Ishikawa (cell line): Measurements from ENCODE around the gene FBXO24.
A peak's percentile ranks its signal among the peaks of the same experiment; 100 is the strongest.

Source experiments
- CEBPB ChIP-seq: IDR thresholded peaks from 2 replicates; pipeline ENCODE4 v1.6.1; 2012
- CREB1 ChIP-seq: IDR thresholded peaks from 2 replicates; pipeline ENCODE4 v1.6.1; 2012; ENCODE audit warnings: low read depth
- EGR1 ChIP-seq: IDR thresholded peaks from 2 replicates; pipeline ENCODE4 v1.6.1; 2012
- EP300 ChIP-seq: IDR thresholded peaks from 2 replicates; pipeline ENCODE4 v1.6.1; 2012; ENCODE audit warnings: borderline replicate concordance
- FOXM1 ChIP-seq: IDR thresholded peaks from 2 replicates; pipeline ENCODE4 v1.6.1; 2012; ENCODE audit warnings: low read depth, borderline replicate concordance
- MAX ChIP-seq: IDR thresholded peaks from 2 replicates; pipeline ENCODE4 v1.6.1; 2012
- NFIC ChIP-seq: IDR thresholded peaks from 2 replicates; pipeline ENCODE4 v1.6.1; 2012
- RAD21 ChIP-seq: IDR thresholded peaks from 2 replicates; pipeline ENCODE4 v1.6.1; 2012; ENCODE audit warnings: low read depth
- TAF1 ChIP-seq: IDR thresholded peaks from 2 replicates; pipeline ENCODE4 v1.6.1; 2012; ENCODE audit warnings: low read depth, mild to moderate bottlenecking
- TCF12 ChIP-seq: IDR thresholded peaks from 2 replicates; pipeline ENCODE4 v1.6.1; 2012; ENCODE audit warnings: low read depth
- TEAD4 ChIP-seq: IDR thresholded peaks from 2 replicates; pipeline ENCODE4 v1.6.1; 2012
- USF1 ChIP-seq: IDR thresholded peaks from 2 replicates; pipeline ENCODE4 v1.6.1; 2012
- YY1 ChIP-seq: IDR thresholded peaks from 2 replicates; pipeline ENCODE4 v1.6.1; 2012; ENCODE audit warnings: low read depth
- ZBTB7A ChIP-seq: IDR thresholded peaks from 2 replicates; pipeline ENCODE4 v1.6.1; 2012; ENCODE audit warnings: low read depth
- TF ChIP-seq, protein P1 (sequence below): IDR thresholded peaks from 2 replicates; pipeline ENCODE4 v1.6.1; 2012; ENCODE audit warnings: low read depth, mild to moderate bottlenecking

Gene FBXO24

GRCh38 chr7:100604028-100604975, 18.2 kb downstream of the FBXO24 start:
- TF ChIP-seq MAX (no peak; the same call in none of the 2 replicates), TAF1 (peak; percentile 19; the same call in 1 of the 2 replicates), FOXM1 (no peak), TCF12 (no peak), RAD21 (no peak), ZBTB7A (peak; percentile 87; the same call in 1 of the 2 replicates), NFIC (no peak), USF1 (no peak), CREB1 (no peak), EP300 (no peak)
- TF ChIP-seq, protein P1, sequence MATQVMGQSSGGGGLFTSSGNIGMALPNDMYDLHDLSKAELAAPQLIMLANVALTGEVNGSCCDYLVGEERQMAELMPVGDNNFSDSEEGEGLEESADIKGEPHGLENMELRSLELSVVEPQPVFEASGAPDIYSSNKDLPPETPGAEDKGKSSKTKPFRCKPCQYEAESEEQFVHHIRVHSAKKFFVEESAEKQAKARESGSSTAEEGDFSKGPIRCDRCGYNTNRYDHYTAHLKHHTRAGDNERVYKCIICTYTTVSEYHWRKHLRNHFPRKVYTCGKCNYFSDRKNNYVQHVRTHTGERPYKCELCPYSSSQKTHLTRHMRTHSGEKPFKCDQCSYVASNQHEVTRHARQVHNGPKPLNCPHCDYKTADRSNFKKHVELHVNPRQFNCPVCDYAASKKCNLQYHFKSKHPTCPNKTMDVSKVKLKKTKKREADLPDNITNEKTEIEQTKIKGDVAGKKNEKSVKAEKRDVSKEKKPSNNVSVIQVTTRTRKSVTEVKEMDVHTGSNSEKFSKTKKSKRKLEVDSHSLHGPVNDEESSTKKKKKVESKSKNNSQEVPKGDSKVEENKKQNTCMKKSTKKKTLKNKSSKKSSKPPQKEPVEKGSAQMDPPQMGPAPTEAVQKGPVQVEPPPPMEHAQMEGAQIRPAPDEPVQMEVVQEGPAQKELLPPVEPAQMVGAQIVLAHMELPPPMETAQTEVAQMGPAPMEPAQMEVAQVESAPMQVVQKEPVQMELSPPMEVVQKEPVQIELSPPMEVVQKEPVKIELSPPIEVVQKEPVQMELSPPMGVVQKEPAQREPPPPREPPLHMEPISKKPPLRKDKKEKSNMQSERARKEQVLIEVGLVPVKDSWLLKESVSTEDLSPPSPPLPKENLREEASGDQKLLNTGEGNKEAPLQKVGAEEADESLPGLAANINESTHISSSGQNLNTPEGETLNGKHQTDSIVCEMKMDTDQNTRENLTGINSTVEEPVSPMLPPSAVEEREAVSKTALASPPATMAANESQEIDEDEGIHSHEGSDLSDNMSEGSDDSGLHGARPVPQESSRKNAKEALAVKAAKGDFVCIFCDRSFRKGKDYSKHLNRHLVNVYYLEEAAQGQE = no peak

DNA sequence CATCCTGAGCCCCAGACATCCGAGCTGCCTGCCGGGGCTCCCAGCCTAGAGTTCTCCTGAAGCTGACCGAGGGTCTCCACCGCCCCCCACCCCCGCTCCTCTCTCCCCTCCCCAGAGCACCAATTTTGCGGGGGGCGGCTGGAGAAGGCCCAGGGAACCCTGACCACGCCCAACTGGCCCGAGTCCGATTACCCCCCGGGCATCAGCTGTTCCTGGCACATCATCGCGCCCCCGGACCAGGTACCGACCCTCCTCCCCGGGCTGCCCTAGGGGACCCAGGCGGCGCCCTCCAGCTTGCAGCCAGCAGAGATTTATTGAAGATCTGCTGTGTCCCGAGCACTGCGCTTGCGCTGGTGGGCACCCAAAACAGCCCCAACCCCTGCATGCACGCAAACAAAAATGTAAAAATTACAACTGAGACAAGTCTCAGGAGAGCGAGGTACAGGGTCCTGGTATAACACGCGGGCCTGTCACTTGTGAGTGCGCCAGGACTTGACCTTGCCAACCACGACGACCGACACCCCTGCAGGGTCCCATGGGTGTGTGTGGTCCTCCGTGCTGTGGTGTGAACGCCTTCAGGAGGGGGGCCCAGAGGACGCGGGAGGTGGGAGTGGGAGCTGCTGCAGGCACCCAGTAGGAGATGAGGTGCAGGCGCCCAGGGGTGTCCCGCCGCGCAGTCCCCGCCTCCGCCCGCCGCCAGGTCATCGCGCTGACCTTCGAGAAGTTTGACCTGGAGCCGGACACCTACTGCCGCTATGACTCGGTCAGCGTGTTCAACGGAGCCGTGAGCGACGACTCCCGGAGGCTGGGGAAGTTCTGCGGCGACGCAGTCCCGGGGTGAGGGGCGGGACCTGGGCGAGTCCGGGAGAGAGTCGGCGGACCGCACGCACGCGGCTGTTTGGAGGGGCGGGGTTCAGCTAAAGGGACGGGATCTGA, 19.1 kb downstream of the FBXO24 start:
- peak; percentile 16; the same call in 1 of the 2 replicates for TF ChIP-seq ZBTB7A
- TF ChIP-seq TCF12 = no peak

DNA sequence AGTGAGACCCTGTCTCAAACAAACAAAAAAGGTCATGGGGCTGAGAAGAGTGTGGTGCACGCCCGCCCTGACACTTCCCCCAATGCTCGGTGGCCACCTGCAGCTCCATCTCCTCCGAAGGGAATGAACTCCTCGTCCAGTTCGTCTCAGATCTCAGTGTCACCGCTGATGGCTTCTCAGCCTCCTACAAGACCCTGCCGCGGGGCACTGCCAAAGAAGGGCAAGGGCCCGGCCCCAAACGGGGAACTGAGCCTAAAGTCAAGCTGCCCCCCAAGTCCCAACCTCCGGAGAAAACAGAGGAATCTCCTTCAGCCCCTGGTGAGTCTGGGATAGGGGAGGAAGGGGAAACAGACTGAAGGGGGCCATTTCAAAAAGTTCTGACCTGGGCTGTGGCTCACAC, 20.2 kb downstream of the FBXO24 start:
- no peak for TF ChIP-seq MAX
- no peak for TF ChIP-seq CREB1
- TF ChIP-seq TEAD4 = no peak
- TF ChIP-seq TCF12 = no peak
- TF ChIP-seq CEBPB = no peak
- no peak for TF ChIP-seq NFIC
- no peak for TF ChIP-seq YY1
- TF ChIP-seq, protein P1 = no peak
- TF ChIP-seq EGR1 = no peak
- TF ChIP-seq USF1 = no peak
- TF ChIP-seq EP300 = no peak

GRCh38 chr7:100607111-100607510, 21.0 kb downstream of the FBXO24 start:
- TF ChIP-seq, protein P1 = no peak
- TF ChIP-seq USF1 (no peak), RAD21 (no peak), TCF12 (no peak), EGR1 (no peak), TAF1 (no peak), CEBPB (no peak), TEAD4 (no peak), ZBTB7A (no peak)
